ENCODE measurements around the gene CACNA1G. TPM values are rescaled to one million over a fixed set of nuclear protein-coding genes. Genes with fewer than 3 reads are reported as not detected.

Gene CACNA1G
- total and polyA plus RNA-seq, 4 donors, result under 0.01 to 0.14 (median 0.01) TPM; not detected in 1

DNA sequence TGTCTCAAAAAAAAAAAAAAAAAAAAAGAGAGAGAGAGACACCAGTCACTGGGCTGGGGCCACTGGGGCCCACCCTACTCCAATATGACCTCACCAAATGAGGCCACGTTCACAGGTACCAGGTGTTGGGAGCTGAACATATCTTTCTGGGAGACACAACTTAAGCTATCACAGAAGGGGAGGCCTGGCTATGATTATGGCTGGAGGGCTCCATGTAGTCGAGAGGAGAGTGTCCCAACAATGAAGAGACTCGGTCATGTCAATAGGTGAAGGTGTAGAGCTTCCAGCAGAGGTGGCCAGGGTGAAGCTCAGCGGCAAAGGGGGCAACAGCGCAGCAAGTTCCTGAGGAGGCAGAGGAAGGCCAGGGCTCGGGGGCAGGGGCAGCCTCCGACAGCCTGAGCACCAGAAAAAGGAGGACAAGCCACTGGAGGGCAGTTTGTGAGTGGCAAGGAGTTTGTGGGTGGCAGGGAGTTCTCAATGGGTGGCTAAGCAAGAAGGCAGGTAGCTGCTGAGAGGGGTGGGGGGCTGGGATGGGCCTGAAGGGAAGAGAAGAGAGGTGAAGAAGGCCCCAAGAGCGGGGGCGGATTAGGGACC, 102.2 kb downstream of the CACNA1G start:
- no peak for DNase-seq (ENCODE audit: low spot score)
- Histone ChIP-seq H3K27me3 (ENCODE audit: control insufficient read depth in 4 of 4, insufficient read depth in 4 of 4, low read length in 3 of 4) (no peaks in the 10 kb centered on the region), H3K36me3 (ENCODE audit: control insufficient read depth in 4 of 4, insufficient read depth in 3 of 4, low read depth in 1 of 4, low read length in 3 of 4) (peaks cover 0 to 1% (median 0%) of the 10 kb centered on the region in 4 donors), H3K4me3 (ENCODE audit: low read depth in 1 of 3, low read length in 3 of 3) (no peak overlapping the region), H3K27ac (ENCODE audit: low read depth in 1 of 2, low read length in 2 of 2) (peak overlapping the region; percentile 79 to 94), H3K9ac (ENCODE audit: low read depth in 1 of 2, low read length in 2 of 2) (no peak overlapping the region), H3K9me3 (ENCODE audit: control insufficient read depth in 4 of 4, low read length in 3 of 4) (no peaks in the 10 kb centered on the region), H3K4me1 (ENCODE audit: control insufficient read depth in 4 of 4, insufficient read depth in 4 of 4, low read length in 3 of 4) (peaks cover 28 to 66% (median 44%) of the 10 kb centered on the region in 4 donors)
- TF ChIP-seq NR2F2 (IDR thresholded peaks at IDR 0.05) (no peak), FOXA2 (IDR thresholded peaks at IDR 0.05) (no peak), RXRA (IDR thresholded peaks at IDR 0.05) (no peak), FOXA1 (IDR thresholded peaks at IDR 0.05) (no peak), GABPA (IDR thresholded peaks at IDR 0.05 in 1 of 2, conservative IDR thresholded peaks at IDR 0.05 in 1 of 2) (no peak), EGR1 (IDR thresholded peaks at IDR 0.05; ENCODE audit: low read depth in 2 of 2) (no peak), YY1 (IDR thresholded peaks at IDR 0.05) (no peak), SP1 (IDR thresholded peaks at IDR 0.05) (no peak), RAD21 (IDR thresholded peaks at IDR 0.05) (no peak), HNF4A (conservative IDR thresholded peaks at IDR 0.05) (no peak), TAF1 (conservative IDR thresholded peaks at IDR 0.05) (no peak), JUND (IDR thresholded peaks at IDR 0.05) (no peak), HNF4G (IDR thresholded peaks at IDR 0.05) (no peak)
- TF ChIP-seq, protein P1, sequence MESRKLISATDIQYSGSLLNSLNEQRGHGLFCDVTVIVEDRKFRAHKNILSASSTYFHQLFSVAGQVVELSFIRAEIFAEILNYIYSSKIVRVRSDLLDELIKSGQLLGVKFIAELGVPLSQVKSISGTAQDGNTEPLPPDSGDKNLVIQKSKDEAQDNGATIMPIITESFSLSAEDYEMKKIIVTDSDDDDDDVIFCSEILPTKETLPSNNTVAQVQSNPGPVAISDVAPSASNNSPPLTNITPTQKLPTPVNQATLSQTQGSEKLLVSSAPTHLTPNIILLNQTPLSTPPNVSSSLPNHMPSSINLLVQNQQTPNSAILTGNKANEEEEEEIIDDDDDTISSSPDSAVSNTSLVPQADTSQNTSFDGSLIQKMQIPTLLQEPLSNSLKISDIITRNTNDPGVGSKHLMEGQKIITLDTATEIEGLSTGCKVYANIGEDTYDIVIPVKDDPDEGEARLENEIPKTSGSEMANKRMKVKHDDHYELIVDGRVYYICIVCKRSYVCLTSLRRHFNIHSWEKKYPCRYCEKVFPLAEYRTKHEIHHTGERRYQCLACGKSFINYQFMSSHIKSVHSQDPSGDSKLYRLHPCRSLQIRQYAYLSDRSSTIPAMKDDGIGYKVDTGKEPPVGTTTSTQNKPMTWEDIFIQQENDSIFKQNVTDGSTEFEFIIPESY (IDR thresholded peaks at IDR 0.05), result no peak
- TF ChIP-seq, protein P2, sequence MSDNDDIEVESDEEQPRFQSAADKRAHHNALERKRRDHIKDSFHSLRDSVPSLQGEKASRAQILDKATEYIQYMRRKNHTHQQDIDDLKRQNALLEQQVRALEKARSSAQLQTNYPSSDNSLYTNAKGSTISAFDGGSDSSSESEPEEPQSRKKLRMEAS (IDR thresholded peaks at IDR 0.05), result no peak
- TF ChIP-seq, protein P3, sequence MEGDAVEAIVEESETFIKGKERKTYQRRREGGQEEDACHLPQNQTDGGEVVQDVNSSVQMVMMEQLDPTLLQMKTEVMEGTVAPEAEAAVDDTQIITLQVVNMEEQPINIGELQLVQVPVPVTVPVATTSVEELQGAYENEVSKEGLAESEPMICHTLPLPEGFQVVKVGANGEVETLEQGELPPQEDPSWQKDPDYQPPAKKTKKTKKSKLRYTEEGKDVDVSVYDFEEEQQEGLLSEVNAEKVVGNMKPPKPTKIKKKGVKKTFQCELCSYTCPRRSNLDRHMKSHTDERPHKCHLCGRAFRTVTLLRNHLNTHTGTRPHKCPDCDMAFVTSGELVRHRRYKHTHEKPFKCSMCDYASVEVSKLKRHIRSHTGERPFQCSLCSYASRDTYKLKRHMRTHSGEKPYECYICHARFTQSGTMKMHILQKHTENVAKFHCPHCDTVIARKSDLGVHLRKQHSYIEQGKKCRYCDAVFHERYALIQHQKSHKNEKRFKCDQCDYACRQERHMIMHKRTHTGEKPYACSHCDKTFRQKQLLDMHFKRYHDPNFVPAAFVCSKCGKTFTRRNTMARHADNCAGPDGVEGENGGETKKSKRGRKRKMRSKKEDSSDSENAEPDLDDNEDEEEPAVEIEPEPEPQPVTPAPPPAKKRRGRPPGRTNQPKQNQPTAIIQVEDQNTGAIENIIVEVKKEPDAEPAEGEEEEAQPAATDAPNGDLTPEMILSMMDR (IDR thresholded peaks at IDR 0.05; ENCODE audit: low read depth, low read length, missing input control), result no peak
- TF ChIP-seq, protein P4, sequence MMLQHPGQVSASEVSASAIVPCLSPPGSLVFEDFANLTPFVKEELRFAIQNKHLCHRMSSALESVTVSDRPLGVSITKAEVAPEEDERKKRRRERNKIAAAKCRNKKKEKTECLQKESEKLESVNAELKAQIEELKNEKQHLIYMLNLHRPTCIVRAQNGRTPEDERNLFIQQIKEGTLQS (IDR thresholded peaks at IDR 0.05), result no peak
- TF ChIP-seq, protein P5, sequence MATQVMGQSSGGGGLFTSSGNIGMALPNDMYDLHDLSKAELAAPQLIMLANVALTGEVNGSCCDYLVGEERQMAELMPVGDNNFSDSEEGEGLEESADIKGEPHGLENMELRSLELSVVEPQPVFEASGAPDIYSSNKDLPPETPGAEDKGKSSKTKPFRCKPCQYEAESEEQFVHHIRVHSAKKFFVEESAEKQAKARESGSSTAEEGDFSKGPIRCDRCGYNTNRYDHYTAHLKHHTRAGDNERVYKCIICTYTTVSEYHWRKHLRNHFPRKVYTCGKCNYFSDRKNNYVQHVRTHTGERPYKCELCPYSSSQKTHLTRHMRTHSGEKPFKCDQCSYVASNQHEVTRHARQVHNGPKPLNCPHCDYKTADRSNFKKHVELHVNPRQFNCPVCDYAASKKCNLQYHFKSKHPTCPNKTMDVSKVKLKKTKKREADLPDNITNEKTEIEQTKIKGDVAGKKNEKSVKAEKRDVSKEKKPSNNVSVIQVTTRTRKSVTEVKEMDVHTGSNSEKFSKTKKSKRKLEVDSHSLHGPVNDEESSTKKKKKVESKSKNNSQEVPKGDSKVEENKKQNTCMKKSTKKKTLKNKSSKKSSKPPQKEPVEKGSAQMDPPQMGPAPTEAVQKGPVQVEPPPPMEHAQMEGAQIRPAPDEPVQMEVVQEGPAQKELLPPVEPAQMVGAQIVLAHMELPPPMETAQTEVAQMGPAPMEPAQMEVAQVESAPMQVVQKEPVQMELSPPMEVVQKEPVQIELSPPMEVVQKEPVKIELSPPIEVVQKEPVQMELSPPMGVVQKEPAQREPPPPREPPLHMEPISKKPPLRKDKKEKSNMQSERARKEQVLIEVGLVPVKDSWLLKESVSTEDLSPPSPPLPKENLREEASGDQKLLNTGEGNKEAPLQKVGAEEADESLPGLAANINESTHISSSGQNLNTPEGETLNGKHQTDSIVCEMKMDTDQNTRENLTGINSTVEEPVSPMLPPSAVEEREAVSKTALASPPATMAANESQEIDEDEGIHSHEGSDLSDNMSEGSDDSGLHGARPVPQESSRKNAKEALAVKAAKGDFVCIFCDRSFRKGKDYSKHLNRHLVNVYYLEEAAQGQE (IDR thresholded peaks at IDR 0.05), result no peak
- WGBS, result 96% methylated on average over 9 of the region's 9 CpGs

Measured in liver (tissue), 9 donors.